HG03520 (cell line): ENCODE data around the gene GAK.
"Not testable (repeated sequence)": the region's sequence is repeated elsewhere in the genome, so short reads cannot be mapped to it uniquely, and the experiment has no call there.

Experiments used
- ATAC-seq: cut with Tn5 transposase; IDR thresholded peaks from one replicate; pipeline ENCODE4 v1.9.1; 2021; ENCODE audit warnings: mild to moderate bottlenecking, moderate library complexity; ENCODE audit not compliant: unreplicated experiment

The GAK gene

DNA sequence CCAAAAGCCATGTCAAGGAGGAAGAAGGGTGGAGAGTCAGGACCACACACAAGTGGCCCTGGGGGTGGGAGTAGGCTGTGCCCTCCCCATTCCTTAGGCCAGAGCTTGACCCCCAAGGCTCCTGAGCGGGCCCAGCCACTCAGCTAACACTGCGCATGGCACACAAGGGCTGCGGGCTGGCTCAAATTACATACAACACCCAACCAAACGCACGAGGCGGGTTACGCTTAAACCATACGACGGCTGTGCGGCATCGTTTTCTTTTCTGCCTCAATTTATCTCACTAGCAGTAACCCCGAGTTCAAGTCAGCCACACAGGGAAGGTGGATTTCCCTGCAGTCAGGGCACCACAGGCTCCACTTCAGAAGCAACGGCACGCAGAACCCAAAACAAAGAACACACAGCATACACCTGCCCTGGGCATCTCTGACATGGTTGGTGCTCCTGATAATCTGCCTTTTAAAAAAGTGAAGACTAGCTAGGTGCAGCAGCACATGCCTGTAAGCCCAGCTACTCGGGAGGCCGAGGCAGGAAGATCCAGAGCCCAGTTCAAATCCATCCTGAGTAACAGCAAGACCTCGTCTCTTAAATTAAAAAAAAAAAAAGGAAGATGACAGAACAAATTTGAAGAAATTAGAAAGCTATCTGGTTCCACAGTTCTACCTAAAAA is 2.9 kb downstream of the GAK start:
- no peak for ATAC-seq

DNA sequence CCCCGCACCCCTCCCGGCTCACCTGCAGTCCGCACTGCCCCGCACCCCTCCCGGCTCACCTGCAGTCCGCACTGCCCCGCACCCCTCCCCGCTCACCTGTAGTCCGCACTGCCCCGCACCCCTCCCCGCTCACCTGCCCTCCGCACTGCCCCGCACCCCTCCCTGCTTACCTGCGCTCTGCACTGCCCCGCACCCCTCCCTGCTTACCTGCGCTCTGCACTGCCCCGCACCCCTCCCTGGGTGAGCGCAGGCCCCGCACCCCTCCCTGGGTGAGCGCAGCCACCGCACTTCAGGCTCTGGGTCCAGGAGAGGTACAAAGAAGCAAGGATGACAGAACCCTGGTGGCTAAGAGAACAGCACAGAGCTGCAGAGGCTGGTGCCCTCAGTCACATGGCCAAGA is 4.5 kb downstream of the GAK start:
- ATAC-seq: not testable (repeated sequence)

DNA sequence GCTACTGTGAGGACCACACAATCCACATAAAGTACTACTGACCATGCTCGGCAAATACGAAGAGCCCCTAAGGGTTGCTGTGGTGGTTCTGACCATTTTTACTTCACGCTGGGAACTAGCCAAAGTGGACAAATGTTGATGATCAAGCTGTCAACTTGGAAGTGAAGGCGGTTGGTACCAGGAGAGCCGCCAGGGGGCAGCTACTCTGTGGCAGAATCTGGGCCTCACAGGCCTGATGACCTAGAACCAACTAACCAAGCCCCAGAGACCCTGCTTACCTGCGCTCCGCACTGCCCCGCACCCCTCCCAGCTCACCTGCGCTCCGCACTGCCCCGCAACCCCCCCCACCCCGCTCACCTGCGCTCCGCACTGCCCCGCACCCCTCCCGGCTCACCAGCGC is 5.6 kb downstream of the GAK start:
- ATAC-seq: no peak

DNA sequence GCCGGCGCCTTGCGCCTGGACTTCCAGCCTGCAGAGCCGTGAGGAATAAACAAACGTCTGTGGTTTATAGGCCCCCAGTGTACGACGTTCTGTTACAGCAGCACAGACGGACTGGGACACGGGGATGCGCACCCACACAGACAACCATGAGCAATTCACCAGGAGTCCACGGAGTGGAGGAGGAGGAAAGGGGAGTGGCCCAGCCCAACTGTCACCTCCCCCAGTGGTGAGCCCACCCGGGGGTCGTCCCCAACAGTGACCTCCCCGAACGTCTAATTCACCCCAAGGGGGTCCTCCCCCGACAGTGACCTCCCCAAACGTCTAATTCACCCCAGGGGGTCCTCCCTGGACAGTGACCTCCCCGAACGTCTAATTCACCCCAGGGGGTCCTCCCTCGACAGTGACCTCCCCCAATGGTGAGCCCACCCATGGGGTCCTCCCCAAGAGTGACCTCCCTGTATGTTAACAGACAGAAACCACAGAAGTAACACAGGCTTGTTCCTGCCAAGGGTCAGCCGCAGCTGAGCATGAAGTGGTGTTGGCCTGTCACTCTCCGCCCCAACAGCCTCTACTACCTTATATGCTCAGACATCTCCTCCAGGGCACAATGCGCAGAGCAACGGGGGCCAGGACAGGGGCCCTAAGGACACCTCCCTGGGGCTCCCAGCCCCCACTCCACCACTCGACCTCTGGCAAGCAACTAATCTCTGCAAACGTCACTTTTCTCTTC is 6.2 kb downstream of the GAK start:
- no peak for ATAC-seq

DNA sequence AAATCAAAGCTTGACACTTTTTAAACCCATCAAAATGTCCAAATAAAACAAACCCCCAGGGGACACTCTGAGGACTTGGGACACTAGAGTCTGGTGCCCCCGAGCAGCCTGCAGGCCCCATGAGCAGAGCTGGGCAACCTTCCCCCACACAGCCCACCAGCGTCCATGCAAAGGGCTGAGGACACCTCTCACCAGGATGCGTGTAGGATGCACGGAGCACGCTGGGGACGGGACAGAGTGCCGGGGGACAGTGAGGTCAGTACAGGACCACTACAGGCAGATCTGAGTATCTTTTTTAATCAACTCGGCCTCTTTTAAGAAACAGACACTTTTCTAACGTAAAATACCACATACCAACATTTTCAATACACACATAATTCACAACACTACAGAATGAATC is 6.9 kb downstream of the GAK start:
- ATAC-seq: no peak

DNA sequence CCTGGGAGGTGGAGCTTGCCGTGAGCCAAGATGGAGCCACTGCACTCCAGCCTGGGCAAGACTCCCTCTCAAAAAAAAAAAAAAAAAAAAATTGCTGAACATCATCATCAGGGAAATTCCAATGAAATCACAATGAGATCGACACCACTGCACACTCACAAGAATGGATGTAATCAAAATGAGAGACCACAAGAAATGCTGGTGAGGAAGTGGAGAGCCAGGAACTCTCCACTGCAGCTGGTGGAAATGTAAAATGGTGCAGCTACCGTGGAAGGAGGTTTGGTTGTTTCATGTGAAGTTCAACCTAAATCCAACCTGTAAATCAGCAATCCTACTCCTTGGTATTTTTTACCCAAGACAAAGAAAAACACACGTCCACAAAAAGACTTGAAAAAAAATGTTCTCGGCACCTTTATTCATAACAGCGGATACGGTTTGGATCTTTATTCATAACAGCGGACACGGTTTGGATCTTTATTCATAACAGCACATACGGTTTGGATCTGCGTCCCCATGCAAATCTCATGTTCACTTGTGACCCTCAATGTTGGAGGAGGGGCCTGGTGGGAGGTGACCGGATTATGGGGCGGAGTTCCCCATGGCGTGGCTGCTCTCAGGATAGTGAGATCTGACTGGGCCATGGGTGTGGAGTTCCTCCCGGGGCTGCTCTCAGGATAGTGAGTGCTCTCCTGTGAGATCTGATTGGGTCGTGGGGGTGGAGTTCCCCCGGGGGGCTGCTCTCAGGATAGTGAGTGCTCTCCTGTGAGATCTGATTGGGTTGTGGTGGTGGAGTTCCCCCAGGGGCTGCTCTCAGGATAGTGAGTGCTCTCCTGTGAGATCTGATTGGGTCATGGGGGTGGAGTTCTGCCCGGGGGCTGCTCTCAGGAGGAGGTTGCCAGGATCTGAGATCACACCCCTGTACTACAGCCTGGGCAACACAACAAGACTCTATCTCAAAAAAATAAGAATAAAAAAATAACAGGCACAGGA is 7.7 kb downstream of the GAK start:
- ATAC-seq: peak; percentile 41

DNA sequence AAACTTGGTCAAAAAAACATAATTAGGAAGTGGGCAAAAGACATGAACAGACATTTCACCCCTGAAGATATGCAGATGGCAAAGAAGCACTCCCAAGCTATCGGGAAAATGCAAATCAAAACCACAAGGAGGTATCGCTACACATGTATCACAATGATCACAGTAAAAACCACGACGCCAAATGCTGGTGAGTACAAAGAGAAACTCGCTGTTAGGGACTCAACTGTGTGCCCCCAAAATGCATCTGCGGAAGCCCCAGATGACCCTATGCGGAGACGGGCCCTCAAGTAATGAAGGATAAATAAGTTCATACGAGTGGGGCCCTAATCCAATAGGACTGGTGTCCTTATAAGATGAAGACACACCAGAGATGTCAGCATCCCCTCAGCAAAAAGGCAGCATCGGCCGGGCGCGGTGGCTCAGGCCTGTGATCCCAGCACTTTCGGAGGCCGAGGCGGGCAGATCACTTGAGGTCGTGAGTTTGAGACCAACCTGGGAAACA is 10.2 kb downstream of the GAK start:
- ATAC-seq: no peak

DNA sequence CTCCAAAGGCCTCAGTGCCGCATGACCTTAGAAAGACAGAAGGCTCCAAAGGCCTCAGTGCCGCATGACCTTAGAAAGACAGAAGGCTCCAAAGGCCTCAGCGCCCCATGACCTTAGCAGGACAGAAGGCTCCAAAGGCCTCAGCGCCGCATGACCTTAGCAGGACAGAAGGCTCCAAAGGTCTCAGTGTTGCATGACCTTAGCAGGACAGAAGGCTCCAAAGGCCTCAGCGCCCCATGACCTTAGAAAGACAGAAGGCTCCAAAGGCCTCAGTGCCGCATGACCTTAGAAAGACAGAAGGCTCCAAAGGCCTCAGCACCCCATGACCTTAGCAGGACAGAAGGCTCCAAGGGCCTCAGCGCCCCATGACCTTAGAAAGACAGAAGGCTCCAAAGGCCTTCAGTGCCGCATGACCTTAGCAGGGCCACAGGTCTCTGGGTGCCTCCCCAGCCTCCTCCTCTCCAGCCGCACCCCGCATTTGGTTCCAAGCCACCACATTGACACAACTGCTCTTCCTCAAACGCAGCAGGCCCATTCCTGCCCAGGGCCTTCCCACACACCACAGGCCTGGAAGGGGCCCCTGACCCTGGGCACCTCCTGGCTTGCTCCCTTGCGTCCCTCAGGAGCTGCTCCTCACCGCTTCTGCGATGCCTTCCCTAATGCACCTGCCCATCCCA is 13.0 kb downstream of the GAK start:
- ATAC-seq: not testable (repeated sequence)

DNA sequence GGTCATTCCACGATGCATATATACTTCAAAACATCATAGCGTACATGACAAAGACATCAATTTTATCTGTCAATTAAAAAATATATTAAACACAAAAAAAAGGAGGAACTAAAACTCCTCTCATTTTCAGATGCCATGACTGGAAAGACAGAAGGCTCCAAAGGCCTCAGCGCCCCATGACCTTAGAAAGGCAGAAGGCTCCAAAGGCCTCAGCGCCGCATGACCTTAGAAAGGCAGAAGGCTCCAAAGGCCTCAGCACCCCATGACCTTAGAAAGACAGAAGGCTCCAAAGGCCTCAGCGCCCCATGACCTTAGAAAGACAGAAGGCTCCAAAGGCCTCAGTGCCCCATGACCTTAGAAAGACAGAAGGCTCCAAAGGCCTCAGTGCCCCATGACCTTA is 13.5 kb downstream of the GAK start:
- not testable (repeated sequence) for ATAC-seq

DNA sequence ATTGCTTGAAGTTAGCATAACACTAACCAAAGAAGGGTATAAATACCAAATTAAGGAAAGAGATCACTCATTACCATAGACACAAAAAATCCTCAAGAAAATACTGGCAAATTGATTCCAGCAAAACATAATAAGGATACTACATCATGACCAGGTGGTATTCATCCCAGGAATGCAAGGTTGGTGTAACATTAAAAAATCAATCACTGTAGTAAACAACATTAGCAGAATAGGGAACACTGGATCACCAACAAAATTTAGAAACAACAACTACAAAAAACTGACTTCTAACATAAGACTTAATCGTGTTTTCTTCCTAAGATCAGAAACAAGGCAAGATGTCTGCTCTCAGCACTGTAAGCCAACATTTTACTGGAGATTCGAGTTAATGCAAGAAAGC is 14.1 kb downstream of the GAK start:
- no peak for ATAC-seq

DNA sequence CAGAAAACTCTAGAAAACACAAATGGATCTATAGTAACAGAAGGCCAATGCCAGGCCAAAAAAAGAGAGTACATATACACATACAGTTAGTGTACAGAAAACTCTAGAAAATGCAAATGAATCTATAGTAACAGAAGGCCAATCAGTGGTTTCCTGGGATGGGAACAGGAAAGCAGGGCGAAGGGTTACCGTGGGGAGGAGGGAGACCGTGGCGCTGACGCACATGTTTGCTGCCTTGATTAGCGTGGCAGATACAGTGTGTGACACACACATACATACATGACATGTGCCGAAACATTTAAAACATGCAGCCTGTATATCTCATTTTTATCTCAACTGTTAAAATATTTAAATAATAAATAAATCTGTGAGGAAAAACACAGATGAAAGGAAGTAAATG is 14.7 kb downstream of the GAK start:
- ATAC-seq: no peak

DNA sequence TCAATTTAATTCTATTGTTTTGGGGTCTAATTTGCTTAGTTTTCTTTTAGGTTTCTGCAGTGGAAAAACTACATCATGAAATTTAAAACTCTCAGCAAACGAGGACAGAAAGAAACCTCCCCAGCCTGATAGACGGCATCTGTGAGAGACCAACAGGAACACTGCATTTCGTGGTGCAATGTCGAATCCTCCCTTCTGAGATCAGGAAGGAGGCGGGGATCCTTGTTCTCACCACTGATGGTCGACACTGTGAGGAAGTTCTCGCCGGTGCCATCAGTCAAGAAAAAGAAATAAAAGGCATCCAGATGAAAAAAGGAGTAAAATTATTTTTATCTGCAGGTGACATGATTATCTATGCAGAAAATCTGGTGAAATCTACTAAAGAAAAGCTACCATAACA is 16.5 kb downstream of the GAK start:
- ATAC-seq: no peak

DNA sequence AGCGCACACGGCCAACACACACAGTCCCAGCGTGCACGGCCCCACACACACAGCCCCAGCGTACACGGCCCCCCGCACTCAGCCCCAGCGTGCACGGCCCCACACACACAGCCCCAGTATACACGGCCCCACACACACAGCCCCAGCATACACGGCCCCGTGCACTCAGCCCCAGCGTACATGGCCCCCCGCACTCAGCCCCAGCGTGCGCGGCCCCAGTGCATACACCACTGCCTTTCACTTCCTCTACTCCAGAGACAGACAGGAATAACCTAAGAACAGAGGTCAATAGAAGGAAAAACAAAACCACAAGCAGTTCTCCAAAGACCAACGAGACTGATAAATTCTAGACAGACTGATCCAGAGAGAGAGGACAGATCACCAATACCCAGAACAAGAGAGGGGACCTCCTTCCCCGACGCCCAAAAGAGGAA is 17.1 kb downstream of the GAK start:
- no peak for ATAC-seq

DNA sequence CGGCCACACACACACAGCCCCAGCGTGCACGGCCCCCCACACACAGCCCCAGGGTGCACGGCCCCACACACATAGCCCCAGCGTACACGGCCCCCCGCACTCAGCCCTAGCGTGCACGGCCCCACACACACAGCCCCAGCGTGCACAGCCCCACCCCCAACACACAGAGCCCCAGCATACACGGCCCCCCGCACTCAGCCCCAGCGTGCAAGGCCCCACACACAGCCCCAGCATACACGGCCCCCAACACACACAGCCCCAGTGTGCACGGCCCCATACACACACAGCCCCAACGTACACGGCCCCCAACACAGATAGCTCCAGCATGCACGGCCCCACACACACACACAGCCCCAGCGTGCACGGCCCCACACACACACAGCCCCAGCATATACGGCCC is 17.6 kb downstream of the GAK start:
- no peak for ATAC-seq

DNA sequence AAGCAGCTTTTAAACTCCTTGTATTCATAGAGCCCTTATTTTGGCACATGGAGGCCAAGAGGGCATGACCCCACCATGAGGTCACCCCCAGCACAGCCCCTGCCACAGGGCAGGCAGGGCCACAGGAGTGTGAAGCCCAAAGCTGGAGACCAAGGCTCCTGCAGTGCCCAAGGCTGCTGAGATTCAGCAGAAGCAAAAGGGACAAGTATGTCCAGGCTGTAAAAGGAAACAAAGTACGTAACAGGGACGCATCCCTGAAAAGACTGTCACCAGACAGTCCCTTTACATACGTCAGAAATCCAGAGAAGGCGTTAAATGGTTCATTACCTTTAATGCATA is 18.9 kb downstream of the GAK start:
- no peak for ATAC-seq

DNA sequence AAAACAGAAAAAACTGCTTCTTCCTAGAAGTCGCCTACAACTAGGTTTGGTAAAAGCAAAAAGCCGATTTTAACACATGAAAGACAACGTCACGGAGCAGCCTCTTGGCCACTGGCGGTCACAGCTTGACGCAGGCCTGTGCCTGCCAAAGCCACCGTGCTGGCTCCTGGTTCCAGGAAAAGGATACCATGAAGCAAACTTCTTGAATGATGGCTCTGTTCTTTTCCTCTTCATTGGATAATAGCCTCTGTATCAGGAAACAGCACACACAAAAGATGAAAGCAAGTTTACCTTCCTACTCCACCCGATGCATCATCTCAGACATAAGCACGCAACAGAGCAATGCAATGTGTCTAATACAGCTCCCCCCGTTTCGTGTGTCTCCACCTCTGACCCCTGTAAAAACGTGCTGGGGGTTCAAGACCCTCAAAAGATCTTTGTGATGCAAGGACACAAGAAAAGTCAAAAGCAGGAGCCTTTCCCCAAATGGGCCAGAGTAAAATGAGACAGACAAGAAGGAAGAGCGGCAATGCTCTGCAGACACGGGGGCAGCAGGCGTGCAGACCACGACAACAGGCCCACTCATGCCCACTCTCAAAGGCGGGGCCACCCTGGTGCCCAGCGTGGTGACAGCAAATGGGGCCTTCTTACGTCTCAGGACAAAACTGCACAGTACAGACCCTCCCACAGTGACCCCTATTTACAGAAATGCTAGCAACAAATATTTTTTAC is 19.4 kb downstream of the GAK start:
- no peak for ATAC-seq

DNA sequence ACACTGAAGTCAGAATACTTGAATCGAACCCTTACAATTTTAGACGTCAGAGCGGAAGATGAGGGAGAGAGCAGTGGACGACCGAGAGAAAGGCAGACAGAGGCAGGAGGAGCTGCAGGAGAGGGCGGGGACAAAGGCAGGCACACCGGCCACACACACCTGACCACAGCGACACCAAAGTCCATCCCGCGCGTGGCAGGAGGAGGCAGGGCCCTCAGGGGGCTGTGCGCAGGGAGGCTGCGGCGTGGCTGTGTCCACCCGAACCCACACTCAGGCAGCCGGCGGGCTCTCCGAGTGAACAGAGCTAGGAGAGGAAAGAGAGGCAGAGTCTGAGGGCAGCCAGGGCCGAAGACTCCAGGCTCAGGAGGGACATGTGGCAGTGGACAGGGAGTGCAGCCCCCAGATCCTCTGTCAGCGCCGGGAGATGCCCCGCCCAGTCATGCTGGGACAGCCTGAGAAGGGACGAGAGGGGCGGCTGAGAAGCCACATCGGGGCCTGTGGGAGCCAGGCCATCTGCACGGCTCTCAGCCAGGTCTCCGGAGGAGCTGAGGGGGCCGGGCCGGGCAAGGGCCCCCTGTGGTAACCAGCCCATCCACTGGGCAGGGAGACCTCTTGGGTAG is 20.1 kb downstream of the GAK start:
- ATAC-seq: no peak

DNA sequence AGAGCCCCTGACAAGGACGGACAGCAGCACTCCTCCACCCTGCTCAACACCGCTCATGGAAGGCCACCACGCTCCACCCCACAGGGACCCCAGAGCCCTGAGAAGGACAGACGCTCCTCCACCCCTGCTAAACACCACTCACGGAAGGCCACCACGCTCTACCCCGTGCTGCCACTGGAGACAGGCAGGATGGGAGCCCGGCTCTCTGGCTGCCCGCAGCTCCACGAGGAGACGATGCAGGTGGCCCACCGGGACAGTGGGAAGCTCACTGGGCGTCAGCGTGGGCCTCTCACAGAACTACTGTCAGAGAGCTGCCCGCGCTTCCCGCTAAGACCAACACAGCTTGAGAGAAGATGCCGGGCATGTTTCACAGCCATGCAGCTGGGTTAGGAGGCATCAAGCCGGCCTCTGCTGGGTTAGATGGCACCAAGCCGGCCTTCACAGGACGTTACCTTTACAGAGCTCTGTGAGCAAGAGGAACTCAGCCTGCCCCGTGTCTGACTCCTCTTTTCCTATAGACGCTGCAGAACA is 20.8 kb downstream of the GAK start:
- no peak for ATAC-seq

DNA sequence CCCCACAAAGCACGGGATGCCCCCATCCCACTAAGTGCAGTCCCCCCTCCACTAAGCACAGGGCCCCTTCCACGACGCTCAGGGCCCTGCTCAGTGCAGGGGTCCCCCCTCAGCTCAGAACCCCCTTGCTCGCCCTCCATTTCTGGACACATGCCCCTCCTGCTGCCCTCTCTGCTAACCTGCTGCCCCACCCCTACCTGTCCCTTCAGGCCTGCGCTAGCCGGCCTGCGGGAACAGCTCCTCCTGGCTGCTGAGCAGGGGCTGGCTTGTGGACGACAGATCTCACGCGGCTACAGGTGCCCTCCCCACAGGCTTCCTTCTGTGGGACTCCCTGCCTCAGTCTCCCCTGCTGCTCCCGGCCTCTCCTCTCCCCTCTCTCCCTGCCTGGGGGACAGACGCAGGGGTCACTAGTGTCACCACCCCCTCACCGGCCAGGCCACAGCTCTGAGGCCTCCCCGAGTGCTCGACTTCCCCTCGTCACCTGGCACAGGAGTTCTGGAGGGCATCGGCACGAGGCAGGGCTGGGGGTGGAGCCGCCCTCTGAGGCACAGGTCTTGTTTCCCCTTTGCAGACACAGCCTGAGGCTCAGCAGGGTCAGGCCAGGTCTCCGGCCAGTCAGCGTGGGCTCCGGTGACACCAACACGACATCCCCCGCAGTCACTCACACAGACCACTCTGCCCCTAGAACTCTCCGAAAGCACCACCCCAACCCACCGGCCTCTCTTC is 21.6 kb downstream of the GAK start:
- ATAC-seq: no peak
